Central memory CD8-positive, alpha-beta T cell (primary cell): ENCODE results near the gene SLC45A1.
"Not testable (repeated sequence)": the region's sequence is repeated elsewhere in the genome, so short reads cannot be mapped to it uniquely, and the experiment has no call there.

Experiments used
- ATAC-seq: fragments of 150-1000 bp; cut with Tn5 transposase; replicated peaks from 2 replicates; pipeline ENCODE4 v1.10.0; 2022; ENCODE audit warnings: mild to moderate bottlenecking, moderate FRiP score, moderate number of reproducible peaks; ENCODE audit not compliant: poor library complexity, severe bottlenecking; ENCODE audit errors: extremely low read depth
- DNase-seq, 2 donors: peaks; one replicate each; pipeline ENCODE4 v3.0.0; 2021; ENCODE audit warnings: low spot score in 2 of 2
- H3K27ac Mint-ChIP-seq: one replicate; pipeline ENCODE4 v1.8.0; 2022; ENCODE audit warnings: low read depth, mild to moderate bottlenecking, moderate library complexity, mixed read lengths
- H3K27me3 Mint-ChIP-seq: one replicate; pipeline ENCODE4 v1.8.0; 2022; ENCODE audit warnings: mixed read lengths
- H3K36me3 Mint-ChIP-seq: one replicate; pipeline ENCODE4 v1.8.0; 2022; ENCODE audit warnings: mild to moderate bottlenecking, moderate library complexity, mixed read lengths; ENCODE audit not compliant: insufficient read depth
- H3K4me1 Mint-ChIP-seq: one replicate; pipeline ENCODE4 v1.8.0; 2022; ENCODE audit warnings: mixed read lengths
- H3K4me3 Mint-ChIP-seq: one replicate; pipeline ENCODE4 v1.8.0; 2022; ENCODE audit warnings: mild to moderate bottlenecking, moderate library complexity, mixed read lengths
- H3K9me3 Mint-ChIP-seq: one replicate; pipeline ENCODE4 v1.8.0; 2022; ENCODE audit warnings: mixed read lengths

SLC45A1 gene

DNA sequence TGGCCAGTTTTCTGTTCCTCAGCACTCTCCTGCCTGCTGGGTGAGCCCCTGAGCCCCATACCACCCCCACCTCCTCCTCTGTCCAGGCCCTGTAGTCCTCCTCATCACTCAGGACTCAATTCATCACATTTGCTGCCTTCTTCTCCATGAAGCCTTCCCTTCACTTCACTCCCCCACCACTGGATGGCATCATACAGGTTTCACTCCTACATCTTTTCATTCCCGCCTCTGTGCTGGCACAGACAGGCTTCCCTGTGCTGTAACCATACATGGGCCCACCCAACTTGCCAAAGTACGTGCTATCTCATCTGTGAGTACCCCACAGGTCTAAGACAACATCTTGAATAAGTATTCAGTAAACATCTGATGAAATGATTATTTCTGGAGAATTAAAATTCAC is 56.9 kb downstream of the SLC45A1 start:
- DNase-seq: no peak
- Mint-ChIP-seq H3K9me3 (no peaks in the 10 kb centered on the region), H3K27ac (peak overlapping the region; percentile 30), H3K4me1 (peaks cover 60% of the 10 kb centered on the region), H3K4me3 (no peak overlapping the region), H3K36me3 (peaks cover 11% of the 10 kb centered on the region), H3K27me3 (no peaks in the 10 kb centered on the region)
- no peak for ATAC-seq

DNA sequence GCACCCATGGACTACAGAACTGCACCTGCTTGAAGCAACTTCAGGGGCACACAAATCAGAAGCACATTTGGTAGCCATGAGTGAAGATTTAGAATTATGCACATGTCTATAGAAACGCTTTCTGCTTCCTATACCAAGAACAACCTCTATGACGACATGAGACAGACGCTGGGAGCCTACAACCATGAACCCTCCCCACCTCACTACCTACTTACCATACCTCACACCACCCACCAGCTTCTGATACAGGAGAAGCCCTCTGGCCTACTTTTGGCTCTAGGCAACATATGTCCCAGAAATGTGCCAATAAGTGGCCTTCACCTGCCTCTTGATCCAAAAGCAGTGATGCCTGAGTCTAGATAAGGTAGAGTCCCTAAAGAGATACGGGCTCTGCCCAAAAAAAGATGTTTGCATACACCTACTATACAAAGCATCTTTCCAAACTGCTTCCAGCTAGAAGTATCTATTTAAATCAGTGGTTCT is 58.5 kb downstream of the SLC45A1 start:
- ATAC-seq: no peak
- Mint-ChIP-seq H3K4me1 (peaks cover 51% of the 10 kb centered on the region), H3K9me3 (no peaks in the 10 kb centered on the region), H3K27me3 (no peaks in the 10 kb centered on the region), H3K27ac (peak overlapping the region; percentile 63), H3K36me3 (peaks cover 19% of the 10 kb centered on the region), H3K4me3 (no peak overlapping the region)
- no peak for DNase-seq

DNA sequence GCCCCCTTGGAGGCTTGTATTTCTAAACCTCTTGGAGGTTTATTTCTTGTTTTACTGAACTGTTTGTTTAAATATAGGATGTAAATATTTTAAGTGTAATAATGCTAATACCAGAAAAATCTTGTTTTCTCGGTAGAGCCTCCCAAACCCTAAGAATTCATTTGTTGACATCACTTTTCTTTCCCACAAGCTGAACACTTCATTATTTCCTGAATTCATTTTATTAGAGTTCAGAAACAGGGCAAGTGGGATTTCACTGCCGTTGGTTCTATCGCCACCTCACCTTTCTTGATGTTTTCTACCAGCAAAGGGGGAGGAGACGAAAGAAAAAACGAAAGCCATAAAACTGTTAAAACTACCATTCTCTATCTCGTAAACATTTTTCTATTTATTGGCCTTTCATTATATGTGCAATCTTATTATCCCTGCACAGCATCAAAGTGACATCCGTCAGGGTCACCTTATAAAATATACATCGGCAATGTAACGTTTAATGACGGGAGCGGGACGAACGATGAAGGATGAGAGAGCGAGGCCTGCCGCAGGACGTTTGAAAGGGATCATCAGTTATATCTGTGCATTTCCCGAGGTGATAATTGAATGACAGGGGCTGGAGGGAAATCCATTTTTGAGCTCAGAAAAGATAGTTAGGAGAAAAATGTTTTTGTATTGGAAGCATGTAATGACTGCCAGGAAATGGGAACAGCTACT is 59.5 kb downstream of the SLC45A1 start:
- peaks cover 50% of the 10 kb centered on the region for H3K4me1 Mint-ChIP-seq
- DNase-seq (no peak), ATAC-seq (no peak)
- no peaks in the 10 kb centered on the region for H3K27me3 Mint-ChIP-seq
- H3K27ac Mint-ChIP-seq: peak overlapping the region; percentile 40
- no peaks in the 10 kb centered on the region for H3K9me3 Mint-ChIP-seq
- H3K36me3 Mint-ChIP-seq: peaks cover 17% of the 10 kb centered on the region
- H3K4me3 Mint-ChIP-seq: no peak overlapping the region

DNA sequence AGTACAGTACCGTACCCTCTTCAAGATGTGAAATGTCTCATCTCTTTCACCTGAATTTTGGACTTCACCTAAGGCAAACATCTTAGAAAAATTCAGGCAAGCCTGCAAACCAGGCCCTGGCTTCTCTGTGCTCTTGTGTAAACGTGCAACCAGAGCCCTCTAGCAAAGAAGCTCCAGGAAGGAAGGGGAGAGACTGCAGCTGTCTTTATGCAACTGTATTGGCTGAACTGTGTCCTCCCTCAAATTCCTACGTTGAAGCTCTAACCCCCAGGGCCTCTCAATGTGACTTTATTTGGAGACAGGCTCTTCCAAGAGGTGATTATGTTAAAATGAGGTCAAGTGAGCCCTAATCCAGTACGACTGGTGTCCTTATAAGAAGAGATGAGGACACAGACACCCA is 60.3 kb downstream of the SLC45A1 start:
- ATAC-seq: no peak
- peaks cover 19% of the 10 kb centered on the region for H3K36me3 Mint-ChIP-seq
- H3K27me3 Mint-ChIP-seq: no peaks in the 10 kb centered on the region
- peak overlapping the region; percentile 50 for H3K27ac Mint-ChIP-seq
- no peak for DNase-seq
- H3K4me1 Mint-ChIP-seq: peaks cover 58% of the 10 kb centered on the region
- no peak overlapping the region for H3K4me3 Mint-ChIP-seq
- H3K9me3 Mint-ChIP-seq: no peaks in the 10 kb centered on the region

DNA sequence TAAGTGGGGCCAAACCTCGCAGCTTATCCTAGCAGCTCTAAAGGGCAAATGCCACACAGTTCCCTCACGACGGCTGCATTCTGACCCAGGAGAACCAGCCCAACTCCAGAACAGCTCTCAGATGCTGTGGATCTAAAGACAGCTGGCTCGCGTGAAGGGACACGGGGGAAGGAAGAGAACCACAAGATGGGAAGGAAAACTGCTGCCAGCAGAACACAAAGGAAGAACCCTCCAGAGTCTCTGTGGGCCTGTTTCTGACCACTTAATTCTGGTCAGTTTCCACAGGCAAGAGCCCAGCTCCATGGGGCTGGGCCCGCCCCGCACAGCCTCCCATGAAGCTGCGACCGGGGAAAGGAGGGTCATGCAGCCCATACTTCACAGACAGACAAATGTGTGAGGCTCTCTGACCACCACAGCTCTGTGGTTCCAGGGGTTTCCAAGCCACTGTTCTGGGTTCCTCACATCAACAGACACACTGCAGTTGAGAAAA is 61.1 kb downstream of the SLC45A1 start:
- H3K27ac Mint-ChIP-seq: peak overlapping the region; percentile 50
- H3K9me3 Mint-ChIP-seq: no peaks in the 10 kb centered on the region
- H3K4me1 Mint-ChIP-seq: peaks cover 64% of the 10 kb centered on the region
- no peaks in the 10 kb centered on the region for H3K27me3 Mint-ChIP-seq
- no peak for DNase-seq
- peaks cover 19% of the 10 kb centered on the region for H3K36me3 Mint-ChIP-seq
- no peak for ATAC-seq
- H3K4me3 Mint-ChIP-seq: no peak overlapping the region

DNA sequence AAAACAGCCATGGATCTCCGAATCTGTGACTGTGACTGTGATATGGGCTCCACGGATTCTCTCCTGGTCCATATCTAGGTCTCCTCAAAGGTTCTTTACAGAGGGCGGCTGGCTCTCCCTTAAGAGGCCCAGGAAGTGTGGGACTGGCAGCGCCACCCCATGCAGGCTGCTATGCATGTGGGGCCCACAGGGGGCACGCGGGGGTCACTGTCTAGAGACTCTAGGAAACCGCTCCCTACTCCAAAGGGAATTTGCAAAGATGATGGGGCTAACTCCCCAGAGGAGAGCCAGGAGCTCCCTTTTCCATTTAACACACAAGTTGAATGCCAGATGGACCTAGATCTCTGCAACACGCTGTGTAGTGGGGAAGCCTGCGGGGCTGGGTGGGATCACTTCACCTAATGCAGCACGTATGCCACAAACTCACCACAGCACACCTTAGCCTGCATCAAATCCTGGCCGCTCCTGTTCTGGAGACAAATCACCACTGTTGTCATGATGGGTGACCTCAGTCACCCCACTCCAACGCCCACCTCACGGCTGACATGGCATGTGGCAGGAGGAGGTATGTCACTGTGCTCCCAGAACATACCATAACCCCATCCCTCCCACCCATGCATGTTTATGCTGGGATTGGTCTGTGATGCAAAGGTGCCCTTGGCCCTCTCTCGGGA is 61.7 kb downstream of the SLC45A1 start:
- no peak overlapping the region for H3K4me3 Mint-ChIP-seq
- H3K27me3 Mint-ChIP-seq: no peaks in the 10 kb centered on the region
- no peak for ATAC-seq
- peaks cover 19% of the 10 kb centered on the region for H3K36me3 Mint-ChIP-seq
- H3K27ac Mint-ChIP-seq: peak overlapping the region; percentile 50
- peaks cover 68% of the 10 kb centered on the region for H3K4me1 Mint-ChIP-seq
- DNase-seq: no peak
- no peaks in the 10 kb centered on the region for H3K9me3 Mint-ChIP-seq

DNA sequence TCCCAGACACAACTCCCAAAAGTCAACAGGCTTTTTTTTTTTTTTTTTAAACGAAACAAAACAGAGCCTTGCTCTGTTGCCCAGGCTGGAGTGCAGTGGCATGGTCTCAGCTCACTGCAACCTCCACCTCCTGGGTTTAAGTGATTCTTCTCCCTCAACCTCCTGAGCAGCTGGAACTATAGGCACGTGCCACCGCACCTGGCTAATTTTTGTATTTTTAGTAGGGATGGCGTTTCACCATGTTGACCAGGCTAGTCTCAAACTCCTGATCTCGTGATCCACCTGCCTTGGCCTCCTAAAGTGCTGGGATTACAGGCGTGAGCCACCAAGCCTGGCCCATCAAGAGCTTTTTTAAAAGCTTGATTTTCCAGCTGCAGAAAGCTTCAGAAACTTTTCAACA is 62.4 kb downstream of the SLC45A1 start:
- H3K27me3 Mint-ChIP-seq, ATAC-seq, DNase-seq, H3K9me3 Mint-ChIP-seq, H3K4me3 Mint-ChIP-seq: not testable (repeated sequence)
- Mint-ChIP-seq H3K36me3 (peaks cover 16% of the 10 kb centered on the region), H3K4me1 (peaks cover 66% of the 10 kb centered on the region), H3K27ac (peak overlapping the region; percentile 48)

DNA sequence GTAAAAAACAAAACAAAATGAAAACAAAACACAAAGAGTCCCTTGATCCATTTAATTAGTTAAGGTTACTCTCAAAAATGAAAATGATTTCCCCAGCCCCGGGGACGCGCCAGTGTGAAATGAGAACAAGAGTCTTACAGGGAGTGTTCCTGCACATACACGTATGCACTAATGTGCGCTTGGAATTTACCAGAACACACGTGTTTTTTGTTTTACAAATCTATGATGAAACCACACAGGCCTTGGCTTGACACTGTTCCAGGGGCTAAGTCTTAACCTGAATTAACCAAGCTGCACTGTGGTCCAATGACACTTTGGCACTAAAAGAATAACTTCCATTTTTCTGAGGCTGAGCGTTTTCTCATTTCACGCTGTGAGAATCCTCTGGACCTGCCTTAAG is 63.7 kb downstream of the SLC45A1 start:
- no peaks in the 10 kb centered on the region for H3K9me3 Mint-ChIP-seq
- no peak overlapping the region for H3K27ac Mint-ChIP-seq
- H3K27me3 Mint-ChIP-seq: no peaks in the 10 kb centered on the region
- ATAC-seq (no peak), DNase-seq (no peak)
- H3K4me3 Mint-ChIP-seq: no peak overlapping the region
- H3K4me1 Mint-ChIP-seq: peaks cover 62% of the 10 kb centered on the region
- H3K36me3 Mint-ChIP-seq: peaks cover 20% of the 10 kb centered on the region

DNA sequence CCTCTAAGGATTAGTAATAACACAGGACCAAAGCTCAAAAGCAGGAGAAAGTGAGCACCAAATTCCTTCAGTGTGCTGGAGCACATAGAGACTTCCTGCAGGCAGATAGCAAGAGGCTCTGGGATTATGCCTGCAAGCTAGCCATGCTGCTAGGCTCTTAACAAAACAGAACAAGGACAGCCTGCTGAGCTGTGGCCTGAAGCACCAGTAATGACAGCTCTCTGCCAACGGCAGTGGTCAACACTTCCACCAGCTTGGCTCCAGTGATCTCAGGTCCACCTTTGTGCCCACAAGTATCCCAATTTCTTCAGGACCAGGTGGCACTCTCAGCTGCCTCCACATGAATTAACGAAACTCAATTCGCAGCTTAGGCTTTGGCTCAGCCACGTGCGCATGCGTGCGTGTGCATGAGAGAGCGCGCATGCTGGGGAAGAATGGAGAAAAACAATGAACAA is 64.2 kb downstream of the SLC45A1 start:
- ATAC-seq: no peak
- Mint-ChIP-seq H3K36me3 (peaks cover 22% of the 10 kb centered on the region), H3K27me3 (no peaks in the 10 kb centered on the region), H3K4me3 (no peak overlapping the region), H3K4me1 (peaks cover 66% of the 10 kb centered on the region), H3K9me3 (no peaks in the 10 kb centered on the region), H3K27ac (no peak overlapping the region)
- DNase-seq: no peak

DNA sequence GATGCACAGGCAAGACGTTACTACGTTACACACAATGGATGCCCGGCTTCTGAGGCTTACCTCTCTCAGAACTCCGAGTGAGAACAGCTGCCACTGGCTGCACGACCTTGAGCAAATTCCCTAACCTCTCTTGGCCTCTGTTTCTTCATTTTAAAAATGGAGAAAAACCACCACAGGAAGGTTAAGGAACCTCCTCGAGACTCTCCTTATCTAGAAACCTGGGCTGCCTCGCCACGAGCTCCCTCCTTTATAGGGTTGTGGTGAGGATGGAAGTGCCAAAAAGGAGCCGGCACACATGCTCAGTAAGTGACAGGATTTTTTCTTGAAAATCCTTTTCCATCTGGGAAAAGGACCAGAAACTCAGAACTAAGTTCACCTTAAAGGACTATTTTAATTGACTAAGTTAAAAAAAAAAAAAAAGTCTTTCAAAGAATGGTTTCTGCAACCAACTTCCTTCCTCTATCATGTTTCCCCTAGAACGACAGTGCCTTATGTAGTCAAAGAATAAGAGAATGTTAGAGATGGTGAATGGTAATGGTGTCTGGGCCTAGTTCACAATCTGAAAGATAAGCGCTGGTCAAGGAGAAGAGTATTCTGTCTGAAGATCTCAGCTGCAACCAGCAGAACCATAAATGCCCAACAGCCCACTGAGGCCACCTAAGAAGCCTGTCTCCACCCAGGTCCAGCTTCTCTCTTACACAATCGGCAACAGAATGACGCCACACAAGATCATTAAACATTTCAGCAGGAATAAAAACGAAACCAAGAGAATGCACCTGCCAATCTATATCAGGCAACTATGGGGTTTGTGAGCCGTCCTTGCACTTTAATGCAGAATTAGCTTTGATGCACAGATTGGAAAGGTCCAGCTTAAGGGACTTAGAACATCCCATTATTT is 64.9 kb downstream of the SLC45A1 start:
- Mint-ChIP-seq H3K27me3 (no peaks in the 10 kb centered on the region), H3K9me3 (no peaks in the 10 kb centered on the region), H3K27ac (no peak overlapping the region), H3K4me1 (peaks cover 68% of the 10 kb centered on the region), H3K4me3 (peak overlapping the region; percentile 55), H3K36me3 (peaks cover 21% of the 10 kb centered on the region)
- DNase-seq (no peak), ATAC-seq (peak; percentile 32)

DNA sequence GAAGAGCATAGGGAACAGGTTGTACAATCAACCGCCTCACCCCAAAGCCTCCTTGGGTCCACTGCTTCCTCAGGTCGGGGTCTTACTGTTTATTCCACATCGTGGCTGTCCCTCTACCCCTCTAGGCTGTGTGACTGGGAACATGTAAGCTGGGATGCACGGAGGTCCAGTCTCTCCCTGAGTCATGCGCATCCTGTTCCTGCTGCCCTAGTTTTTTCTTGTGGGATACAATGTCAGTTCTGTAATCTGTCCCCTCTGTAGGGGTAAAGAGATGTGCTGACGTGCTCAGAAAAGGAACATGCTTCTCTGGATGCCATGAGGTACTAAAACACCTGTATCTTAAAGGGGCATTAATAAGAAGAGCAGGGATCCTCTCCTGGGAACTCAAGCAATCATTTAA is 66.2 kb downstream of the SLC45A1 start:
- Mint-ChIP-seq H3K27ac (peak overlapping the region; percentile 49), H3K27me3 (no peaks in the 10 kb centered on the region), H3K36me3 (peaks cover 22% of the 10 kb centered on the region), H3K4me3 (no peak overlapping the region), H3K4me1 (peaks cover 65% of the 10 kb centered on the region), H3K9me3 (no peaks in the 10 kb centered on the region)
- ATAC-seq (no peak), DNase-seq (no peak)

DNA sequence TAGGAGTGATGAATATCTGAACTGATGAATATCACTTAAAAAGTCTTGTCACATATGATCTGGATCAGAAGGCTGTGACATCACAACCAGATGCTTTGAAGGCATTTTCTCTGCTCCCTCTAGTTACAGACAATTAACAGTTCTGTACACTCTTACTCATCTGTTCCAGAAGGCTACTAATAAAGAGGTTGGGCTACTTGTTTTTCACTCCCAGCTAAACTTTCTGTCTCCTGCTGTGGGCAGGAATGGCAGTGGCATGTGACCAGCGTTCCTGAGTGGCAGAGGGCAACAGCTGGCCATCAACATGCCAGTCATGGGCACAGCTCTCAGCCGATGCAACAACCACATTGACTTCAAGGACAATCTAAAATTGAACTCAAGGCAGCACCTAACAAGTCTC is 66.7 kb downstream of the SLC45A1 start:
- H3K4me3 Mint-ChIP-seq: no peak overlapping the region
- H3K27me3 Mint-ChIP-seq: no peaks in the 10 kb centered on the region
- peaks cover 25% of the 10 kb centered on the region for H3K36me3 Mint-ChIP-seq
- DNase-seq: no peak
- ATAC-seq: no peak
- peak overlapping the region; percentile 49 for H3K27ac Mint-ChIP-seq
- H3K4me1 Mint-ChIP-seq: peaks cover 68% of the 10 kb centered on the region
- H3K9me3 Mint-ChIP-seq: no peaks in the 10 kb centered on the region
